GM21619 (cell line): ENCODE data around the gene FAM53B.

ENCODE experiments used
- ATAC-seq: cut with Tn5 transposase; IDR thresholded peaks from one replicate; pipeline ENCODE4 v1.9.1; 2021; ENCODE audit not compliant: unreplicated experiment

Gene FAM53B

DNA sequence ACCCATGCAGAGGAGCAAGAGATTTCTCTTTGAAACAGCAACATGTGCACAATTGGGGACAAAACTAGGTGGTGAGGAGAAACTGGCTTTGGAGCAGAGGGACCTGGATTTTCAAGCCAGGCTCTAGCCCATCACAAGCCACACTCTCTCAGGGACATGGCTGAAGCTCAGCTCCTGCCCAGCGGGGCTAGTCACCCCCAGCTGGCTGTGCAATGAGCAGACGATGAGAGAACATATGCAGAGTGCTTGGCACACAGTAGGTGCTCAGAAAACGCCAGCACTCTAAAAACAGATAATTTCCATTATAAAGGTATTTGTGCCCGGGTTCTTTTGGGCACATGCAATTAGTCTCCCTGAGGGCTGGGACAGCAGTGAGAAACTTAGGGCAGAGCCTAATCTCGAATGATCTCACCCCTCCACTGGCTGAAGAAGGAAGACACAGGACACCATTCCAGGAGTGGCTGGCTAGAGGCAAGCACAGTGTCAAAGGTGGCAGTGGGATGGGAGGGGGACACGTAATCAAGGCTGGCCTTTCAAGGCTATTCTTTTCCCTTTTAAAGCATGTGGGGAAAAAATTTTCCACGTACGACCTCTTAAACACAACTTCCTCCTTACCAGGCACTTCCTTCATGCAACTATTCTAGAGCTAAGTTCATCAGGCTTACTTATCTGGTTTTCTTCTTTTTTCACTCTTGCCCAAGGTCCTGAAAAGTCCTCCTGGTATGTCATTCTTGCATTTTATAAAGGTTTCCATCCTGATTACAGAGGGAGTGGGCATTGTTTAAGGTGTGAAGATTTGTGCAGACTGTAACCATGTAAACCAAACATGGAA, 15.1 kb downstream of the FAM53B start:
- no peak for ATAC-seq

DNA sequence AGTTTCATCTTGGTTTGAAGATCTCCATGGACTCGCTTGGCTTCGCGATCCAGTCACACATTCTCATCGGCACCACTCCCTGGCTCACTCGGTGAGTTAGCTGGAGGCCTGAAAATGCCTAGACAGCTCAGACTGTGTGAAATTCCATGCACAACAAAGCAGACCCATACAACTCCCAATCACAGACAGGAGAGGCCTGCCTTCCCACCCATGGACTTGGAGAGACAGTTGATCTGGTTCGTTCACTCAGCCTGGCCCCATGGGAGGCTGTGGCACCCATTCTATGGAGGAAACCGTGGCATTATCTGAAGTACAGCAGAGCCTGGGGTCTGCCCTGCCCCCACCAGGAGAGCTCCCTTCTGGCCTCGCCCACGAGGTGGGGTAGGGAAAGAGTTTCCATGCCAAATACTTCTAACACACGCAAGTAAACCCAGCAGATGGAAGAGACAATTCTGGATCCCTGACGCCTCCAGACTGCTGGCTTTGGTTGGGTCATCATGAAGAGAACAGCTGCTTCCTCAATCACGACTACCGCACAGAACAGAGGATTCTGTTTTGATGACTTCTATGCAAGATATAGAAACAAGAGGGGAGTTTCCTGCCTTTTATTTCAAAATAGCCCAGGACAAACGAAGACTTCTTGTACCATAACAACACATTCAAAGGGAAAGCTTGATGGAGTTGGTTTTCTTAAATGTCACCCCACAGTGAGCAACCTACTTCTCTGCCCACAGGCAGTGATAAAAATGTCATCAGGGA, 15.9 kb downstream of the FAM53B start:
- peak; percentile 24 for ATAC-seq

DNA sequence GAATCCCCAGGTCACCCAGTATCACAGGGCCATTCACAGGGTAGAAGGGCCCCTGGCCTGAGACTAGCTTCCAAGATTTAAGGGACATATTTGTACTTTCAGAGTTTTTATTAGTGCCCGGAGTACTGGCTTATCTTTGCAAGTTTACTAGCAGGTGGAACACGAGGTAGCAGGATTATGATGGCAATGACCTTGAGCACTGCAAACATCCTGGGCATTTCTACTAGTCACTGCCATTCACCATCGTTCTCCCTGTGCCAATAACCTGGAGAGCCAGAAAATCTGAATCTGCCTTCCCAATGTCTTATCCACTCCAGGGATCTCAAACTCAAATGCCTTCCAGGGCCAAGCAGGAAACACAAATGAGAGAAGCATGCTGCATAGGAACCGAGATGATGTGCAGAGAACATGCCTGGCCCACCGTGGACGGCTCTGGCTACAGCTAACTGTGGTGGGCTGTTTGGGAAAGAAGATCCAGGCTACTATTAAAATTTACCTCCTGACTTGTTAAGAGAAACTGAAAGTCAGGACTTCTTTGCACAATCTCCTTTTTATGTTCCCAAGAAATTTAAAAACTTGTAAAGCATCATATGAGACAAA, 16.7 kb downstream of the FAM53B start:
- ATAC-seq: no peak

GRCh38 chr10:124725791-124726190, 18.4 kb downstream of the FAM53B start:
- ATAC-seq: no peak

DNA sequence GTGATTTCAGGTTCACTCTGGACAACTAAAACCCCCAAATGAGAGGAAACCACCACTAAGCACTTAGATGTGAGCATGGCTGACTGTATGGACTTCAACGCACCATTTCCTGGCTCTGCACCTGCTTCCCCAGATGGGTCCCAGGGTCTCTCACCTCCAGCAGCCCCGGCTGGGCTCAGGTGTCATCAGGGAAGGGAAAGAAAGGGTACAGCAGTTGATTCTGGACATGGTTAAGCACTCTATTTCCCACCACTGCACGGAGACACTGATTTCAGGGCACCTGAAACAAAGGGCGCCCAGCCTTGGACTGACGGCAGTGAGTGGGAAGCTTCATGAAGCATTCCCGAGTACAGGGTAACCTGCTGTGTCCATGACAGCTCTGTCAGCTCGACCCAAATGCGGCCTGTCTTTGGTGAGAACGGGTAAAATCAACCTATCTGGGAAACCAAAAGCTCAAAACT, 19.0 kb downstream of the FAM53B start:
- no peak for ATAC-seq

- ATAC-seq: no peak
Observed at GRCh38 chr10:124724279-124725027, 19.7 kb downstream of the FAM53B start.

DNA sequence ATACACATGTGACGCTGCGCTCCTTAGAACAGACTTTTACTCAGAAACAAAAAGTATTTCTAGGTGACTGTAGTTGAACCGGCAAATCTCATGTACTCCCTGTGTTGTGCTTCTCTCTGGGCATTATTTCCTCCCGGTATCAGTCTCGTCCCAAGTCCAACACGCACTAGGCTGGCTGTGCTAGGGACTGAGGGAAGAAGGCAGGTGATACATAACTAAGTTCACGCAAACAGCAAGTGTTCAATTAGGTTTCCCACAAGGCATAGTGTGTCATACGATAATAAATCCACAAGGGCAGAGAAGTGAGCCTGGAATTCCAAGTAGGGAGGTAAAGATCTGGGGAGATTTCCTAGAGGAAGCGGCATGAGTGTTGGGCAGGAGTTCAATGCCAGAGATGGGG, 20.4 kb downstream of the FAM53B start:
- no peak for ATAC-seq

DNA sequence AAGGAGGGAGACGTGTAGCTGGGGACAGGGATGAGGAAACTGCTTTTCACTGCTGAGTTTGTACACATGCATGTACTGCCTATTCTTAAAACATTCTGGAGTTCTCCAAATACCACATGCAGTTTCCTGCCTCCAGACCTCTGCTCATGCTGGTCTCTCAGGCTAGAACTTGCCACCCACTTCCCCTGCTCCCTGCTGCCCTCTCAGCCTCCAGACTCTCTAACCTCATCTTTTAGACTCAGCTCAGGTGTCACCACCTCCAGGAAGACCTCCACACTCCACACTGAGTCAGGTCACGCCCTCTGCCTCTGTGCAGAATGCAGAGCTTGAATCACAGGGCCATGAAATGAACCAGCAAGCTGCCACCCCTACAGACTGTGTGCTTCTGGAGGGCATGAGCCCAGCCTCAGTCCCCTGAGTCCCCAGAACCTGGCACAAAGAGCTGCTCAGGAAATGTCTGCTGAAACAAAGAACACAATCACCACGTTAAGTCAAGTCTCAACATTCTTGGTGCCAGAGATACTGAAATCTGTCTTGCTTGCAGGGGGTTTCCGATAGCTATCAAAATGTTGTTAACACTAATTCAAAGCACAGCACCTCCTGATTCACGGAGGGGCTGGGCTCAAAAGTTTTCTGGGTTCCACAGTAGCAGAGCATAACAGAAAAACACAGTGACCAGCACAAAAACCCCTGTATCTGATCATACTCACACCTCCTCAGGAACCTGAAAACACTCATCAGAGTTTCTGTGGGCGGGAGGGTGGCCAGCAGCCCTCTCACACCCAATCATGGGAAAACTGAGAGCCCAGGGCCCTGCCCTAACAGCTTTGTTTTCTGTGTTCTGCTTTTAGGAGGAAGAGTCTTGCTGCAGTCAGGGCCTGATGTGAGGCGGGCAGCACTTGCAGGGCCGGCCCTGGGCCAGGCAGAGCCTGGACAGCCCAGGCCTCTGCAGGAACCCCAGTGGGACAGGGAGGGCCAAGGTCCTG, 21.1 kb downstream of the FAM53B start:
- ATAC-seq: peak; percentile 72

- no peak for ATAC-seq
Observed at GRCh38 chr10:124721330-124722045, 22.7 kb downstream of the FAM53B start.

DNA sequence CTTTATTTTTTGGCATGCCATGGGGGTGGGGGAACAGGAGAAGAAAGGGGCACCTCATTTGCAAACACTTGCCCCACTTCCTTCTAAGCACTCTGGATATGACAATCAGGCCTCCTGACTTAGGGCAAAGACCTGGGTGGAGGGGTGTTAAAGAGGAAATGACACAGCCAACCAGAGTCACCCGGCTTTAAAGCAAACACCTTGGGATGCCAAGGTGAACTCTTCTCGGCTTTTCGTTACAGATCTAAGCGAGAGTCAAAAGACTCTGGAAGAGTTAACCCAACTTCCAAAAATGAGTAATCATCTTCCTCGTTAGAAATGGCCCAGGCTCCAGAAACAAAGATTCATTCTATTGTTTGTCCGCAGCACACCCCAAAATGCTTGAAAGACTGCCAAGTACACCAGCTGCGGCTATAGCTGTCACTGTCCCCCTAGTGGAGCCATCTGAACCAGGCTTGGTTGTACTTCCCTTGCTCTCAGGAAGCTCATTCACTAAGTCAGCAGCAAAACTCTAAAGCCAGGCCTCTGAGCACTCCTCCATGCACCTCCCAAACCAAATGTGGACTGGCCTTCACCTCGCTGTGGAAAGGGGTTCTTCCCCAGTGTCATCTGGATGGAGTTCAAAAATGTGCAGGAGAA, 24.8 kb downstream of the FAM53B start:
- ATAC-seq: peak; percentile 33

DNA sequence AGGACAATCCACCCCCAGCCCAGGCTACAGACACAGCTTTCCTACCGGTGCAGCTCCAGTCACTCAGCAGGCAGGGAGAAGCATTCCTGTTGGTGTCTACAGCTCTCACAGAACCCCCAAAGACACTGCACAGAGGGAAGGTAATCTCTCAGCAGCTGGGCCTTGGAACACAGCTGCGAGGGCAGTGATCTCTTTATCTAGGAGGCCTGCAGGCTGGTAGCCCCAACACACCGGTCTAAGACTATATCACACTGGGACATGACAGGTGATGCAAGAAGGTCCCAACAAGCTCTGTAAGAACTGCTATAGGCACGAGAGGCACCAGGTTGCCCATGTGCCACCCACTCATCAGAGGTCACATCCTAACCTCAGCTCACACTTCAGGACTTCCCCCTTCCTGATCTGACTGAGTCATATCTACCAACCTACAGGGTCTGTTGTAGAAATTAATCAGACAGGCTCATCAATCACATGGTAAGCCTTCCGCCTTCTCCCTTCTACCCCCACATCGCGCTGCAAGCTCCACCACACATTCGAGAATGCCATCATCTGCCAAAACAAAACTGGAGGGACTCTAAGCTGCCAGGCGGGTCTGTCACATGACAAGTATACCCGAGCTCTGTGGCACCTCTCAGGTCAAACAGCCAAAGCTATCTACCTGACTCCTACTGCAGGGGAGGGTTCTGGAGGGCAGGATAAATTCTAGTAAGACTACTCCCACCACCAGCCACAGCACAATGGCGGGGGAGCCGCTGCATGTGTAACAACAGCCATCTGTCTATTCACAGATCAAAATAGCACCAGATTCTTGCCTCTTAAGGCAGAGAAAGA, 26.1 kb downstream of the FAM53B start:
- ATAC-seq: peak; percentile 55

DNA sequence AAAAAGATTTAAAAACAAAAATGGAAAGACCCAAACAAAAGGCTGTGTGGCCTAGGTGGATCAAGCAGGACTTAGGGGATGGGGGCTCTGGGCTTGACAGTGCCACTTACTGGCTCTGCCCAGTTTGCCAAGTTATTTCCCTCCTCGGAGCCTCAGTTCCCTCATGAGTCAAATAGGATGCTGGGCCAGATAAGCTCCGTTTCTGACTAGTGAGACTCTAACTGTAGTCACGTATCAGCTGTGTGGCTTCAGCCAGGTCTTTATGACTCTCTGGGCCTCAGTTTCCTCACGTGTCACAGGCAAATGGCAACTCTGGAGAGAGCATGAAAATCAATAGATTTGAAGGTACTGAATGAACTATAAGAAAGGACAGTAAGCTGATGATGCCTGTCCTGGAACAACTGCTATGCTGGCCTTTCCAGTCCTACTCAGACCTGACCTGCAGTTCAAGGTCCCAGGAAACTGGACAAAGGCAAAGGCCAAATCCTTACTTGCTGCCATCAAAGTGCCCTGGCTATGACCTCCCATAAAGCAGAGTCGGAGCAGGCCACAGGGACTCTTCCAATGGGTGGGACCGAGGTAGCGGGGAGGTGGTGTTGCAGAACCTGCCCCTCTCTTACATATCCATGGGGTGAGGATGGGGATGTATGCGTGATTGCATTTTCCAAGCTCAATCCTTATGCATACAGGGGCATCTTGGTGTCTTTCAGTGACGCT, 27.0 kb downstream of the FAM53B start:
- no peak for ATAC-seq

DNA sequence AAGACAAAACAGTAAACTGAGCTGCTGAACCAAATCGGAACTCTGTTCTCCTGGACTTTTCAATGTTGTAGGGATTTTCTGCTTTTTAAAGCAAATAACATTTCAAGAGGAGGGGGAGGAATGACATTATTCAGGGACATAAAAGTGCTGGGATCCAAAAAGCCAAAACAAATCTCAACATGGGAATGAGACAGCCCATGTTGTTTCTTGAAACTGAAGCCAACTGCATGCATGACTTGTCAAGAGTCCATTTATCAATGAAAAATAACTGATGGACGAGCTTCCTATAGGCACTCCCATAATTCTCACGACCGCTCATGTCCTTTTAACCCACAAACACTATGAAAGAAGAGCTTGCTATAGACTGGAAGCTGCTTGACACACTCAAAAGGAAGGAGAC, 27.8 kb downstream of the FAM53B start:
- ATAC-seq: no peak

- no peak for ATAC-seq
Observed at GRCh38 chr10:124715439-124715838, 28.7 kb downstream of the FAM53B start.

GRCh38 chr10:124713679-124714255, 30.4 kb downstream of the FAM53B start:
- no peak for ATAC-seq

DNA sequence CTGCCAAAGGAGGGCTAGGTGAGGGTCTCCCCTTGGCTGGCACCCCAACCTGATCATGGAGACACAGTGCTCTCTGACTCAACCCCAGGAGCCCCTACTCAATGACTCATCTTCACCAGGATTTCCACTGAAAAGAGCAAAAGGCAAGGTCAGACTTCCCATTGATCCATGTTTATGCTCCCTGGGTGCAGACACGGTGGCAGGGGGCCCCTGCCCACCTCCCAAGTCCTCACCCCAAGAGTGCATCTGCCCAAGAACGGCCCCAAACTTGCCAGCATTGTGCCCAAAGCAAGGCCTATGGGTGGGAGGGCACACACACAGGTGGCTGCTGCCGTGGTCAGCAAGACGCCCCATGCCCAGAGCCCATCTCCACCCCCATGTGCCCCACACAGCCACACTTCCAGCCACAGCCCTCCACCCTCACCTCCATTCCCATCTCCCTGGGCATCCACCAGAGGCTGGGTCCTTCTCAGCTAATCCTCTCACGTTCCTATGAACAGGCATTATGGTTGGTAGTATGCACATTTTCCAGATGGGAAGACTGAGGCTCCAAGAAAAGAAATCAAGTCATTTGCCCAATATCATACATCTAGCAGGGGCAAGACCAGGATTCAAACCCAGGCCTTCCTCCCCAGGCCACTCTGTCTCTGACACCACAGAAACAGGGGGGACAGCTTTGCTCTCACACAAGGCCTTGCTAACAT, 31.3 kb downstream of the FAM53B start:
- no peak for ATAC-seq
